ENCODE measurements around the gene SRD5A3.

DNA sequence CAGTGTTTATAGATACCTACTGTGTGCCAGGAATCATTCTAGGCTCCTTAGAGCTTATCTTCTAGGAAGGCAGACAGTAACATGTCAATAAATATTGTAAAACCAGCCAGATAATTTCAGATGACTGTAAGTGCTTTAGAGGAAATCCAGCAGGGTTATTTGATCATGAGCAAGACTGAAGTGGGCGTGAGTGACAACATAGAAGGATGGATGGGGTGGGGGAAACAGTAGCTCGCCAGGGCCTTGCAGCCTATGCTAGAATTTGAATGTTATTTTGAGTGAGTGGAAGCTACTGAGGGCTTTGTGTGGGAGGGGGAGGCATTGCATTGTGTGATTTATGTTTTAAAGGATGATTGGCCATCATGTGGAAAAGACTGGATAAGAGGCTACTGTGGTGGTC, 6.7 kb downstream of the SRD5A3 start:
- TF ChIP-seq, protein P1, sequence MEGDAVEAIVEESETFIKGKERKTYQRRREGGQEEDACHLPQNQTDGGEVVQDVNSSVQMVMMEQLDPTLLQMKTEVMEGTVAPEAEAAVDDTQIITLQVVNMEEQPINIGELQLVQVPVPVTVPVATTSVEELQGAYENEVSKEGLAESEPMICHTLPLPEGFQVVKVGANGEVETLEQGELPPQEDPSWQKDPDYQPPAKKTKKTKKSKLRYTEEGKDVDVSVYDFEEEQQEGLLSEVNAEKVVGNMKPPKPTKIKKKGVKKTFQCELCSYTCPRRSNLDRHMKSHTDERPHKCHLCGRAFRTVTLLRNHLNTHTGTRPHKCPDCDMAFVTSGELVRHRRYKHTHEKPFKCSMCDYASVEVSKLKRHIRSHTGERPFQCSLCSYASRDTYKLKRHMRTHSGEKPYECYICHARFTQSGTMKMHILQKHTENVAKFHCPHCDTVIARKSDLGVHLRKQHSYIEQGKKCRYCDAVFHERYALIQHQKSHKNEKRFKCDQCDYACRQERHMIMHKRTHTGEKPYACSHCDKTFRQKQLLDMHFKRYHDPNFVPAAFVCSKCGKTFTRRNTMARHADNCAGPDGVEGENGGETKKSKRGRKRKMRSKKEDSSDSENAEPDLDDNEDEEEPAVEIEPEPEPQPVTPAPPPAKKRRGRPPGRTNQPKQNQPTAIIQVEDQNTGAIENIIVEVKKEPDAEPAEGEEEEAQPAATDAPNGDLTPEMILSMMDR (IDR thresholded peaks at IDR 0.05): no peak
- no peak for TF ChIP-seq TCF7L2 (IDR thresholded peaks at IDR 0.05; ENCODE audit: low read depth, low read length)
- no peak for TF ChIP-seq POLR2AphosphoS5 (IDR thresholded peaks at IDR 0.05; ENCODE audit: low read depth, low read length)
- TF ChIP-seq SIN3A (IDR thresholded peaks at IDR 0.05; ENCODE audit: borderline replicate concordance, insufficient read depth, low read depth, low read length): no peak
- TF ChIP-seq, protein P2, sequence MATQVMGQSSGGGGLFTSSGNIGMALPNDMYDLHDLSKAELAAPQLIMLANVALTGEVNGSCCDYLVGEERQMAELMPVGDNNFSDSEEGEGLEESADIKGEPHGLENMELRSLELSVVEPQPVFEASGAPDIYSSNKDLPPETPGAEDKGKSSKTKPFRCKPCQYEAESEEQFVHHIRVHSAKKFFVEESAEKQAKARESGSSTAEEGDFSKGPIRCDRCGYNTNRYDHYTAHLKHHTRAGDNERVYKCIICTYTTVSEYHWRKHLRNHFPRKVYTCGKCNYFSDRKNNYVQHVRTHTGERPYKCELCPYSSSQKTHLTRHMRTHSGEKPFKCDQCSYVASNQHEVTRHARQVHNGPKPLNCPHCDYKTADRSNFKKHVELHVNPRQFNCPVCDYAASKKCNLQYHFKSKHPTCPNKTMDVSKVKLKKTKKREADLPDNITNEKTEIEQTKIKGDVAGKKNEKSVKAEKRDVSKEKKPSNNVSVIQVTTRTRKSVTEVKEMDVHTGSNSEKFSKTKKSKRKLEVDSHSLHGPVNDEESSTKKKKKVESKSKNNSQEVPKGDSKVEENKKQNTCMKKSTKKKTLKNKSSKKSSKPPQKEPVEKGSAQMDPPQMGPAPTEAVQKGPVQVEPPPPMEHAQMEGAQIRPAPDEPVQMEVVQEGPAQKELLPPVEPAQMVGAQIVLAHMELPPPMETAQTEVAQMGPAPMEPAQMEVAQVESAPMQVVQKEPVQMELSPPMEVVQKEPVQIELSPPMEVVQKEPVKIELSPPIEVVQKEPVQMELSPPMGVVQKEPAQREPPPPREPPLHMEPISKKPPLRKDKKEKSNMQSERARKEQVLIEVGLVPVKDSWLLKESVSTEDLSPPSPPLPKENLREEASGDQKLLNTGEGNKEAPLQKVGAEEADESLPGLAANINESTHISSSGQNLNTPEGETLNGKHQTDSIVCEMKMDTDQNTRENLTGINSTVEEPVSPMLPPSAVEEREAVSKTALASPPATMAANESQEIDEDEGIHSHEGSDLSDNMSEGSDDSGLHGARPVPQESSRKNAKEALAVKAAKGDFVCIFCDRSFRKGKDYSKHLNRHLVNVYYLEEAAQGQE (IDR thresholded peaks at IDR 0.05; ENCODE audit: insufficient read depth in 1 of 2, low read depth in 2 of 2, low read length in 1 of 2): no peak
